NB4 (cell line): ENCODE data around the gene U2SURP.
"Not testable (repeated sequence)": the region's sequence is repeated elsewhere in the genome, so short reads cannot be mapped to it uniquely, and the experiment has no call there.

Source experiments
- DNase-seq: peaks from one replicate; pipeline ENCODE4 v3.0.0; 2010; ENCODE audit warnings: low read depth
- H3K4me3 ChIP-seq: one replicate; pipeline ENCODE4 v1.5.1; 2011; ENCODE audit warnings: mild to moderate bottlenecking, low read depth, low read length, moderate library complexity
- MYC ChIP-seq: IDR thresholded peaks from 2 replicates; pipeline ENCODE4 v1.6.1; 2011; ENCODE audit warnings: low read depth, low read length
- POLR2A ChIP-seq: IDR thresholded peaks from 2 replicates; pipeline ENCODE4 v1.6.1; 2011; ENCODE audit warnings: mild to moderate bottlenecking; ENCODE audit not compliant: insufficient read length; ENCODE audit errors: extremely low read depth
- TF ChIP-seq, protein P1 (sequence below): IDR thresholded peaks from one replicate; pipeline ENCODE4 v1.5.1; 2012; ENCODE audit warnings: low read depth, low read length
- TF ChIP-seq, protein P2 (sequence below): IDR thresholded peaks from 2 replicates; pipeline ENCODE4 v1.6.1; 2011; ENCODE audit warnings: low read depth, low read length

U2SURP gene

DNA sequence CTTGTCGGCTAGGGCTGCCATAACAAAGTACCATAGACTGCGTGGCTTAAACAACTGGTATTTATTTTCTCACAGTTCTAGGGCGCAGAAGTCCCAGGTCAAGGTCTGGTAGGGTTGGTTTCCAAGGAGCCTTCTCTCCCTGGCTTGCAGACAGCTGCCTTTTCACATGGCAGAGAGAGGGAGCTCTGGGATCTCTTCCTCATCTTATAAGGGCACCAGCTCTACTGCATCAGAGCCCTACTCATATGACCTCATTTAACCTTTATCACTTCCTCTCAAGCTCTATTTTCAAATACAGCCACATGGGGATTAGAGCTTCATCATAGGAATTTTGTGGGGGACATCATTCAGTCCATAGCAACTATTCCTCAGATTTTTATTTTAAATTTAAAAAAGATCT lies 20.3 kb upstream of the U2SURP start:
- H3K4me3 ChIP-seq: no peak overlapping the region
- TF ChIP-seq, protein P1, sequence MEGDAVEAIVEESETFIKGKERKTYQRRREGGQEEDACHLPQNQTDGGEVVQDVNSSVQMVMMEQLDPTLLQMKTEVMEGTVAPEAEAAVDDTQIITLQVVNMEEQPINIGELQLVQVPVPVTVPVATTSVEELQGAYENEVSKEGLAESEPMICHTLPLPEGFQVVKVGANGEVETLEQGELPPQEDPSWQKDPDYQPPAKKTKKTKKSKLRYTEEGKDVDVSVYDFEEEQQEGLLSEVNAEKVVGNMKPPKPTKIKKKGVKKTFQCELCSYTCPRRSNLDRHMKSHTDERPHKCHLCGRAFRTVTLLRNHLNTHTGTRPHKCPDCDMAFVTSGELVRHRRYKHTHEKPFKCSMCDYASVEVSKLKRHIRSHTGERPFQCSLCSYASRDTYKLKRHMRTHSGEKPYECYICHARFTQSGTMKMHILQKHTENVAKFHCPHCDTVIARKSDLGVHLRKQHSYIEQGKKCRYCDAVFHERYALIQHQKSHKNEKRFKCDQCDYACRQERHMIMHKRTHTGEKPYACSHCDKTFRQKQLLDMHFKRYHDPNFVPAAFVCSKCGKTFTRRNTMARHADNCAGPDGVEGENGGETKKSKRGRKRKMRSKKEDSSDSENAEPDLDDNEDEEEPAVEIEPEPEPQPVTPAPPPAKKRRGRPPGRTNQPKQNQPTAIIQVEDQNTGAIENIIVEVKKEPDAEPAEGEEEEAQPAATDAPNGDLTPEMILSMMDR: peak; percentile 14
- TF ChIP-seq MYC: no peak
- DNase-seq: peak; percentile 68

DNA sequence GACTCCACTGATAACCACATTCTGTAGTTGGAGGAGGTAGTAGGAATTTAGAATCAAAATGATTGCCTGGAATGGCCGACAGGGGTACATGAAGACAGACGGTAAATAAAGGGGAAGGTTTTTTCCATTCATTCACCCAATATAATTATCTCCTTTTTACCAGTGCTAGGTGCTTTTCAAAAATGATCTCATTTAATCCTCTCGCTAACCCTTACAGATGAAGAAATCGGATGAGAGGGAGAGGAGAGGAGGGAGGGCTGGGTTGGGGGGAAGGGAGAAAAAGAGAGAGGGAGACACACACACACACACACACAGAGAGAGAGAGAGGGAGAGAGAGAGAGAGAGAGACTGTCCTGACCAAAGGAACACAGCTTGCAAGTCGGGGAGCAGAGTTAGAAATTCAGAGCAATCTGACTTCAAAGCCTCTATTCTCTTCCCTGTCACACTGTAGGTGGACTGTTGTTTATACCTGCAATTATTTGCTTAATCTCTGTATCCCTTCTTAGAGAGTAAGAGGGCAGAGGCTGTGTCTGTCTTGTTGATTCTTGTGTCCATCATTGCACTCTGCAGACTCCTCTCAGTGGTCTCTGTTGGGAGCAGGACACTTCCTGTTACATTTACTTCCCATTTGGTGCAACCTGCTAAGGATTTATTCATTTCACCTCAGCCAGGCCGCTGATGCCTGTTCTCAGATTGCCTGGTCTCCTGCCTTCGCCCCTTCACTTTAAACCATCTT lies 19.2 kb upstream of the U2SURP start:
- H3K4me3 ChIP-seq: no peak overlapping the region
- peak; percentile 31 for DNase-seq

DNA sequence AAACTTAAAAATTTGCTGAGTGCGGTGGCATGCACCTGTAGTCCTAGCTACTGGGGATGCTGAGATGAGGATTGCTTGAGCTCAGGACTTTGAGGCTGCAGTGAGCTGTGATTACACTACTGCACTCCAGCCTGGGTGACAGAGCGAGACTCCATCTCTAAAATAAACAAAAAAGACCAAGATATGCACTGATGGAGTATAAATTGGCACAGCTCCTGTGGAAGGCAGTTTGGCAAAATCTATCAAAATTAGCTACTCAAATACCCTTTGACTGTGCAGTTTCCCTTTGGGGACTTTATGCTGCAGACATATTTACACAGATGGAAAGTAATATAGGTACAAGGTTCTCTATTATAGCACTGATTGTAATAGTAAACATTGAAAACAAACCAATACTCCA lies 18.1 kb upstream of the U2SURP start:
- no peak for DNase-seq
- no peak overlapping the region for H3K4me3 ChIP-seq
- TF ChIP-seq POLR2A: no peak

More for the DNA sequence above, 19.2 kb upstream of the U2SURP start:
- no peak for TF ChIP-seq MYC
- TF ChIP-seq, protein P2, sequence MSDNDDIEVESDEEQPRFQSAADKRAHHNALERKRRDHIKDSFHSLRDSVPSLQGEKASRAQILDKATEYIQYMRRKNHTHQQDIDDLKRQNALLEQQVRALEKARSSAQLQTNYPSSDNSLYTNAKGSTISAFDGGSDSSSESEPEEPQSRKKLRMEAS: no peak
- TF ChIP-seq, protein P1: no peak
- no peak for TF ChIP-seq POLR2A

DNA sequence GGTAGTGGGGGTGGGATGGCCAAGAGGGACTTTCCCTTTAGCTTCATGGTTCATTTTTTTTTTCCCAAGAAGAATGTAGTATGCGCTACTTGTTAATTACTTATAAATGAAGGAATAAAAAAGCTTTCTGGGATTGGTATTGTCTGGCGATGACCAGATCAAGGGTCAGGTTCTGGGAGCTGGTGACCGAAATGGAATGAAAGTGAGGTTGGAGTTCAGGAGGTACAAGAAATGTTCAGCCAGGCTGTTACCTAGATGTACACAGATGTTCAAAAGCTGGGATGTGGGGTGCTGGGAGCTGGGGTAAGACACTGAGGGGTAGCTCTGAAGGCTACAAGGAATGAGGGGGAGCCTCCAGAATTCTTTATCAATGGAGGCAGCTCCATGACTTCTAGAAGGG lies 17.1 kb upstream of the U2SURP start:
- TF ChIP-seq, protein P1: no peak
- TF ChIP-seq, protein P2: no peak
- TF ChIP-seq MYC (no peak), POLR2A (no peak)
- DNase-seq: no peak
- H3K4me3 ChIP-seq: no peak overlapping the region

DNA sequence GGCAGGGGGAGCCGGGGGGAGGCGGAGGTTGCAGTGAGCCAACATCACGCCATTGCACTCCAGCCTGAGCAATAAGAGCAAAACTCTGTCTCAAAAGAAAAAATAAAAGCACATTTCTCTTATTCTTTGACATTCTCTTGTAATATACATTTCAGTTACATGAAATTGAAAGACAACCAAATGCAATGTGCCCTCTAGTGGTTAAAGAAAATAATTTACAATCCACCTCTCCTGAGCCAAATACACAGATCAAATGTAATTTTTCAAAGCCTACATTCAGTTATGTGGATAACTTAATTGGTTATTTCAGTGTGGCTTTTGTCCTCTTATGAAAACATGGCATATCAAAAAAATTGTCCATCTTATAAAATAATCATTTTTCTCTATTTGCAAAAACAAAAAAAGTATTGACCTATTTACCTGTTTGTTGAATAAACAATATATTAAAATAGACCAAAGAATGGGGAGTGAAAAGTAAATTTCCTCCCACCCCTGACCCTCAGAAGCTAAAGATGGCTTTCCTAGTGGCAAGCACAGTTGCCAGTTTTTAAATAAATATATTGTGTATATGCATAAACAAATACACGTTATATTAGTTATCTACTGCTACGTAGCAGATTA lies 14.2 kb upstream of the U2SURP start:
- TF ChIP-seq, protein P1: peak; percentile 28
- TF ChIP-seq, protein P2: no peak
- no peak for TF ChIP-seq POLR2A
- H3K4me3 ChIP-seq: no peak overlapping the region
- peak; percentile 59 for DNase-seq

DNA sequence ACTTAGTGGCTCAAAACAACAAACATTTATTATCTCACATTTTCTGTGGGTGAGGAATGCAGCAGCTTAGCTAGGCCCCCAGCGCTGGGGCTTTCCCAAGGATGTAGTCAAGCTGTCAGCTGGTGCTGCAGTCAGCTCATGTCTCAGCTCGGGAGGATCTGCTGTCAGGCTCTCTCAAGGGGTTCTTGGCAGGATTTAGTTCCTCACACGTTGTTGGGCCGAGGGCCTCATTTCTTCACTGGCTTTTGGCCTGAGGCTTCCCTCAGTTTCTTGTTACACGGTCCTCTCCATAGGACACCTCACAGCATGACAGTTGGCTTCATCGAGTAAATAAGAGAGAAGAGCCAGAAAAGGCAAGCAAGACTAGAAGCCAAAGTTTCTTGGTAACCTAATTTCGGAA lies 13.7 kb upstream of the U2SURP start:
- TF ChIP-seq, protein P2: no peak
- TF ChIP-seq MYC (no peak), POLR2A (no peak)
- TF ChIP-seq, protein P1: no peak
- no peak overlapping the region for H3K4me3 ChIP-seq
- no peak for DNase-seq

DNA sequence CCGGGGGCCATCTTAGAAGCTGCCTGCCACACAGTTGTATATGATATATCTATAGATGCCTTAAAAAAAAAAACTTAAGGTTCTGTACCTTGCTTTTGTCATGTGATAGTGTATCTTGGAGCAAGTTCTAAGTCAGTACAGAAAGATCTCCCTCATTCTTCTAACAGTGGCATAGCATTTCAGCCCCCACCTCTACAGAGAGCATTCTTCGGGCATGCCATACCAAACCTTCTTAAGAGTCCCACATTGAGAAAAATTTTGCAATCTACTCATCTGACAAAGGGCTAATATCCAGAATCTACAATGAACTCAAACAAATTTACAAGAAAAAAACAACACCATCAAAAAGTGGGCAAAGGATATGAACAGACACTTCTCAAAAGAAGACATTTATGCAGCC lies 13.1 kb upstream of the U2SURP start:
- not testable (repeated sequence) for H3K4me3 ChIP-seq, DNase-seq

DNA sequence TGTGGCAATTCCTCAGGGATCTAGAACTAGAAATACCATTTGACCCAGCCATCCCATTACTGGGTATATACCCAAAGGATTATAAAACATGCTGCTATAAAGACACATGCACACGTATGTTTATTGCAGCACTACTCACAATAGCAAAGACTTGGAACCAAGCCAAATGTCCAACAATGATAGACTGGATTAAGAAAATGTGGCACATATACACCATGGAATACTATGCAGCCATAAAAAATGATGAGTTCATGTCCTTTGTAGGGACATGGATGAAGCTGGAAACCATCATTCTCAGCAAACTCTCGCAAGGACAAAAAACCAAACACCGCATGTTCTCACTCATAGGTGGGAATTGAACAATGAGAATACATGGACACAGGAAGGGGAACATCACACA lies 12.5 kb upstream of the U2SURP start:
- DNase-seq, H3K4me3 ChIP-seq: not testable (repeated sequence)
